HG03460 (cell line): Measurements from ENCODE around the gene TRIB2.

ENCODE experiments used
- ATAC-seq: cut with Tn5 transposase; IDR thresholded peaks from one replicate; pipeline ENCODE4 v1.9.1; 2021; ENCODE audit not compliant: unreplicated experiment

TRIB2 gene

DNA sequence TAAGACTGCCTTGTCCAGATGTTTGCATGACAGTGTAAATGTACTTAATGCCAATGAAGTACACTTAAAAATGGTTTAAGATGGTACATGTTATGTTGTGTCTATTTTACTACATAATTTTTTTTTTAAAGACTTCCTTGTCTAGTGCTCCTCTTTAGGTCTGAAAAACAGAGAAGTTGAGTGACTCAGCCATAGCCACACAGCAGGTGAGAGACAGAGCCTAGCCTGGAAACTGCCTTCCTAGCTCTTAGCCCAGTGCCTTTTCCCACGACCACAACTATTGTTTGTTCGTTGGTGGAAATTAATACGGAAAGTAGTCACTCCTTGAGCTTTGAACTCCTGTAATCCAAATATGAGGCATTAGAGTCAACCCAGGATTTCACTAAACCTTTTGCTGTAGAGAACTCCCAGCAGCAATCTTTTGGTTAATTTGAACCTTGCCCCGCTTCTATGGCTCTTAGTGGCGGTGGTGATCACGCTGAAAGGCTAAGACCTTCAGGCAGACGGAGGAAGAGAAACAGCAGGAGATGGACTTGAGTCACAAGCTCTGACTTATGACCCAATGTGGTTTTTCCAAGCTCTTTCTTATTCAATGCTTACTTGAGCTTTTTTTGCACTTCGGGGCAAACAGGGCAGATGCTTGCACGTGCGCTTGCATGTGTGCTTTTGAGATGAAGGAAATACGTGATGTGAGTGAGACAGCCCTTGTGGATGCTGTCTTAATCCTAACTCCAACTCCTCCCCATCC is 21.2 kb downstream of the TRIB2 start:
- ATAC-seq, result no peak

GRCh38 chr2:12739721-12740254 is 23.1 kb downstream of the TRIB2 start:
- no peak for ATAC-seq

DNA sequence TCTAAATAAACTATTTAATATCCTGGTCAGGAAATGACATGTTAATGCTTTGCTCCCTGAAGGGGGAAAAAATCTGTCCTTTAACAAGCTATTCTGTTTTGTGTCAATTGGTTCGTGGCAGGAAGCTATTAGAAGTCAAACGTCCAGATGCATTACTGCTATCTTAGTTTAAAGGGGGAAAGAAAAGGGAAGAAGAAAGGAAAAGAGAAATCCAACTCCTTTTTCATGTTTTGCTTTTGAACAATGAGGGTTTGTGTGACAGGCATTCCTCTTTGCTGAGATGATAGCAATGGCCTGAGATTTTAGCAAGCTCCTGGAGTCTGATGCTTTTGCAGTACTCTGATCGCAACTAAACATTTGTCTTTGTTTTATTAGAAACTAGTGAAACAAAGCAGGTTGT is 24.6 kb downstream of the TRIB2 start:
- ATAC-seq, result no peak

- ATAC-seq, result no peak
Observed at GRCh38 chr2:12742891-12743290, 26.2 kb downstream of the TRIB2 start.

DNA sequence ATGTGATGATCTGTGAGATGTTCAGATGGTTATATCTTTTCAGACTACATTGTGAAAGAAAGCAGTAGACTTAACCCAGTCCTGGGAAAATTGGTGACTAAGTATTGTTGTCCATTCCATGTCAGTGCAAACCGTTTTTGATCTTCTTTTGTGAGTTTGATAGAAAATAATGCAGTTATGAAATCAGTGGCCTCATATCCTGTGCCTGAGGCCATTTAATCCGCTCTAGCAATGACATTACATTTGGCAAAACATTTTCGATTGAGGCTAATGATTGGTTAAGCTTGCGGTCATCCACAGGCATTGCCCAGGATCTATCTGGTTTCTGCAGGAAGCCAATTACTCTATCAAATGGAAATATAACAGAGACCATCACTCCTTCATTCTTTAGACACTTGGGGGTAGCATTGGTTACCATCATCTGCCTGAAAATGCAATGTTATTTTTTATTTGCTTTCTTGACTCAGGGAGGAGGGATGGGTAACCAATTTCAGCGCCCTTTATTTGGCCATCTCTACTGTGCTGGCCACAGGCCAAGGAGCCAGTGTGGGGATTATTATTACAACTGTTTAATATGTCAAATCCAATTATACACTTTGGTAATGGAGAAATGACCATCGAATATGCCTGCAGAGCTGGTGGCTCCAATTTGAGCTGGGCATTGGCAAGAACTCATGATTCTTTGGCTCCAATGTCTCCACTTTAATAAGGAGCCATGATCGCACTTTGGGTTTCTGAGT is 33.6 kb downstream of the TRIB2 start:
- no peak for ATAC-seq

GRCh38 chr2:12754643-12755042 is 37.9 kb downstream of the TRIB2 start:
- ATAC-seq, result no peak

DNA sequence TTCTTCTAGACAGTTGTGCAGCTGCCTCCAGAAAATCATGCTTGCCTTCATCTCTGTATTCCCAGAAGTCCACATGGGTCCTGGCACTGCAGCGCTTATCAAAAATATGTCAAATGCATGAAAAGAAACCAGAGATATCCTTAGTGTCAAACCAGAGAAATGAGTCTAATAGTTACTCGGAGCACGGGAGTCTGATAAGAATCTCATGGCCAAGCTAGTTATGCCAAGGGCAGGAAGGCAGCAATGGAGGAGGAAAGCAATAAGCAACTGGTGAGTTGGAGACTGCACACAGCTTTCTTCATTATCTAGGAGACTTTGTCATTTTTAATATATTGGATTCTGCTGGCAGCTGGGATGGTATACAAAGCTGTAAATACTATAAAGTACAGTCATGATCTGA is 38.6 kb downstream of the TRIB2 start:
- no peak for ATAC-seq

DNA sequence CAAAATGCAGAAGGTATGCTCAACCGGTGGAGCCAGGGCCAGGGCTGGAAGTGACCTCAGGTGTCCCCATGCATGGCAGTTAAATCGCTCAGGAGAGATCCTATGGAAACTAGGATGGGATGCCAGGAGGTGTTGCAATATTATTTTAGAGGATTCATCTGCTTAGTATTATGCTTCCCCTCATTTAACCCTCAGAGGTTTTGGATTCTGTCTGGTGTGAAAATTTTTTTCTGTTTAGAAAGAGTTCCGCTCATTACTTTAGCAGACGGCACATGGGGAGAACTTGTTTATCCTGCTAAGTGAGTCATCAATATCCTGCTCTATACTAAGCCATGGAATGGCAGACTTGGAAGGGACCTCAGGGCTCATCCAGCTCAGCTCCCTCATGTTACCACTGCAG is 42.5 kb downstream of the TRIB2 start:
- ATAC-seq, result no peak

GRCh38 chr2:12761104-12761503 is 44.4 kb downstream of the TRIB2 start:
- no peak for ATAC-seq

DNA sequence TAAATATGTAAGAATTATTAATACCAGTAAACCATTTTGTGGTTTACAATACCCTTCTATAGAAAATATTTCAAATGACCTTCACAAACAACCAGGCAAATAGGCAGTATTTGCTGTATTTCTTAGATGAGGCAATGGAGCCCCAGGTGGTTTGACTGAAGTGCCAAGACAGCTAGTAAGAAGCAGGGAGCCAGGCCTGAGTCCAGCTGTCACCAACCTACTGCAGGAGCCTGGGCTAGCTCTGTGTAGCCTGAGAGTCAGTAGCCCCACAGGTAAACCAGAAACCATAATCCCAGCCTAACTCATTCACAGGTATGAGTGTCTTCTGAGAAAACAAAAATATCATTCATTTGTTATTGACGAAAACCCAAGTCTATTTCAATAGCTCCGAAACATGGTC is 45.6 kb downstream of the TRIB2 start:
- no peak for ATAC-seq

GRCh38 chr2:12762976-12763375 is 46.2 kb downstream of the TRIB2 start:
- ATAC-seq, result no peak

- no peak for ATAC-seq
Observed at GRCh38 chr2:12763486-12763885, 46.8 kb downstream of the TRIB2 start.

DNA sequence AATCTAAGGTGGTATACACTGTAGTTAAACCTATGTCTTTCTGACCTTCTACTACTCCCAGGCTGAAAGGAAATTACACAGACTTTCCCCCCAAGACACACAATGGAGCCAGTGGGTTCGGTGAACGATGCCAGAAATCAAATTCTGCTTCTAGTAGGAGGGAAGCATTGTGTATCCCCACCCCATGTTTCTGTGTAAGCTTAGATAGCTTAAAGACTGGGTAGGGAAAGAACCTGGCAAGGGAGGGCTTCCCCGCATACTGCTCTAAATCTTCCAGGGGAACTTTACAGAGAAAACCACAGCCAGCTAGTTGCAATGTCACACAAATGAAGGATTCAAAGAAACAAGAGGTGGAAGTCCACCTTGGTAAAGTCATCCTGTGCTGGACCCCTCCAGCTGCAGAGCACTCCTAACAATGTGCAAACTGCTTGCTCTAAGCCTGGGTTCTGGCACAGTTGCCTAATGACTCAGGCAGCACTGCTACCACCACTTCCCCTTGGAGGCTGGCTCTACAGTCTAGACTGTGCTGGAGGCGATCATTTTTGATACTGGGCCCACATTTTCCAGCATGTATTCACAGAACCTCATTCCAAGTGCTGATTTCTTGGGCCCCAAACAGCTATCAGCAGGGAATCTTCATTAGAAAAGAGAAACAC is 47.5 kb downstream of the TRIB2 start:
- no peak for ATAC-seq

DNA sequence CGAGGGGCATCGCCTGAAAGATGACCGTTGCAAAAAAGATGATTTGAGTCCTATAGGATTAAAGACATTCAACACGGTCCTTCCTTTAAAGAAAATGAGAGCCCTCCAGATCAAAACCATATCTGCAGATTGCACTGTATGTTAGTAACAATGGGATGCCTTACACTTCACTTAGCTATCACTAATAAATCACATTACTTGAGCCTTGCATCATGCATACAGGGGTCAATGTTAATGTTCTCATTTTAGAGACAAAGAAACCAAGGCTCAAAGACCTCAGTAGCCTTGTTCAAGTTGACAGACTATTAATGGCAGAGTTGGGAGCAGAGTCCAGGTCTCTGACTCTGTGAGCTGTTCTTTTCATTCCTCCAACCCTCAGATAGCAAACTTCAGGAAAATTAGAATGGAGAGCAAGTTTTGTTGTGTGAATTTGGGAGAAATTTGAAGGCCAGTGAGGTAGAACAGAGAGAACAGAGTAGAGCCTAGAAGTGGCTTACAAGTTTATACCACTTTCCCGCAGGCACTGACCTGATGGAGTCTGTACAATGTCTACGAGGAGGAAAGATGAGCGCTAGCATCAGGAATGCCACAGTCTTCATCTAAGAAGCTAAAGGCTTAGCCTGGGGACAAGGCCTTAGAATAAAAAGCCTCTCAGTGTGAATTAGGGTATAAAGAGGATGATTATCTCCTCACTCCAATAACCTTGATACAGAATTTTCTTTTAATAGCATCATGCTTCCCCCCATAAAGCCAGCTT is 48.3 kb downstream of the TRIB2 start:
- no peak for ATAC-seq

DNA sequence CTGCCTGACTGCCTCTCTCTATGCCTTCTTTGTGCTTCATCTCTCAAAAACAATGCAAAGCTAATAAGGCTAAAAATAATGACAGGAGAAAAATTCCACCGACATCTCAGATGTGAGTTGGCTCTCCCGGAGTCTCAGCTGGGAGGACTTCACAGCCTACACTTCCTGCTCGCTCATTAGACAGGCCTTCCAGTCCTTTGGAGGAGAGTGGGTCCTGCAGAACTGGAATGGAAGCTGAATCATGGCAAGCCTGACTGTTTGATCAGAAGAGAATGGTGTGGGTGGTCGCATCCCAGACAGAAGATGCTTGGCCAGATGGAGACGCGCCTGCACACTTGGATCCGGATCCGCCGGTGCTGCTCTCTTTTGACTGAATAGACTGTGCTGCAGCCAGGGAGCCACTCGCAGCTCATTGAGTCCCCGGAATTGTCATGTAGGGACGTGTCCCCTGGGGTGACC is 49.7 kb downstream of the TRIB2 start:
- no peak for ATAC-seq

- no peak for ATAC-seq
Observed at GRCh38 chr2:12767541-12767940, 50.8 kb downstream of the TRIB2 start.

GRCh38 chr2:12767996-12768624 is 51.4 kb downstream of the TRIB2 start:
- no peak for ATAC-seq

DNA sequence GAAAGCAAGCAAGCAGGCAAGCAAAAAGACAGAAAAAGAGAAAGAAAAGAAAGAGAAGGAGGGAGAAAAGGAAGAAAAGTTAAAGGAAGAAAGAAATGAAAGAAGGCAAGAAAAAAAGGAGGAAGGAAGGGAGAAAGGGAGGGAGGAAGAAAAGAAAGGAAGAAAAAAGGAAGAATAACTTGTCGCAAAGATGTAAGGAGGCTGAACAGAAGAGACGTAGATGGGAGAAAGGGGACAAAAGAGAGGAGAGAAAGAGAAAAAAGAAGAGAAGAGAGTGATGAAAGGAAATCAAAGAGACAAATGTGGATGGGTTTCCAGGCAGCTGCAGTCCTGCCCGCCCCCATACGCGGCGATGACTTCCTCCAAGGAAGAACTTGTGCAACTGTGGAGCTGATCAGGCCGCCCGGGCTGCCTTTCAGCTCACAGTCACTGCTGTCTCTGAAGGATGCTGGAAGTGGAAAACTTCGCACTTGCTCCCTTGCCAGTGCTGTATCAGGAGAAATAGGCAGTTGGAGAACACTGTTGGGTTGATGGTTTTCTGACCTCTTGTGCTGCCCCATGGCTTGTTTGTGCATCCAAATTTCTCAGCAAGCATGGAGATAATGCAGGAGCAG is 52.9 kb downstream of the TRIB2 start:
- no peak for ATAC-seq

DNA sequence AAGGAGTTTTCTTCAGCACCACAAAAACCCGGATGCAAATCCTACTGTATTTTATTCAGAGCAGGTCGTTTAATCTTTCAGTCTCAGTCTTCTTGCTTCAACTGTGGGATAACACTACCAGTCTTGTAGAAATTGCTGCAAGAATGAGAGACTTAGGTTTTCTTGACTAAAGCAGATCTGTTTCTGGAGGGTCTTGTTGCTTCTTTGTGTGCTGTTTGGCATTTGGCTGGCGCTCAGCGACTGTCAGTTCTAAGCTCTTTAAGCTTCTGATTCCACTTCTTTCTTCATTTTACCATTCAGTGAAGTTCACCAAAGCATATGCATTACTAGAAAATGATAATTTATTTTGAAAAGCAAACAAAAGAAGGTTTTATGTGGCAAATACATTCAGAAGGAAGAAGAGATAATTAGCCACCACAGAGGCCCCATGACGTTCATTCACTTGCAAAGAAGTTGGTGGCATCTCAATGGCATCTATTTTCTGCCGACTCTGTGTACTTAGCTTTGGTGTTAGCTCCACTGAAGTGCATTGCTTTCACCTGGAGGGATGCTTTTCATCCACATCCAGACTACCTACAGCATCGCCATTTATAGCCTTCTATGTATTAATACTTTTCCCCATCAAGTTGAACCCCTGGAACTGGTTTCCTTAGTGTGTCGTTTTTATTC is 53.7 kb downstream of the TRIB2 start:
- no peak for ATAC-seq

DNA sequence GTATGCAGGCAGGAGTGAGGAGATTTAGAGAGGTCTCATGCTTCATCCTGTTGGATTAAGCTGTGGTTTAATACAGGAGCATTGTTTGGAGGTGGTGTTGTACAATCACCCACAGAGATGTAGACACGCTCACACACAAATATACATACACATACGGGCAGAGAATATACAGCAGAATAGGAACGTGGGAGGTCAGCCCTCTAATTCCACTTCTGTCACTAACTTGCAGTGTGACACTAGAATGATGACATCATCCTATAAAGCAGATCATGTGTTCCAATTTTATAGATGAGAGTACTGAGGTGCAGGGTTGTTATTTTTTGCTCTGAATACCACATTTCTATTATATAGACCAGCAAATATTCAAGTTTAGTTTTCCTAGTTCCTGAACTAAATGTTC is 54.4 kb downstream of the TRIB2 start:
- no peak for ATAC-seq
